GM20000 (cell line): Measurements from ENCODE around the gene ZNF35.

Experiments
- DNase-seq: peaks from one replicate; pipeline ENCODE4 v3.0.0; 2012; ENCODE audit warnings: low spot score
- CTCF ChIP-seq: IDR thresholded peaks from 2 replicates; pipeline ENCODE4 v1.5.1; 2012; ENCODE audit warnings: mild to moderate bottlenecking, control low read depth; ENCODE audit errors: extremely low read depth, missing control alignments

Gene ZNF35

GRCh38 chr3:44643024-44643423 is 5.5 kb upstream of the ZNF35 start:
- no peak for DNase-seq
- TF ChIP-seq CTCF, result no peak

GRCh38 chr3:44647771-44648170 is 761 bp upstream of the ZNF35 start:
- no peak for DNase-seq
- no peak for TF ChIP-seq CTCF

GRCh38 chr3:44649709-44650108 is 1.2 kb downstream of the ZNF35 start:
- DNase-seq, result no peak
- no peak for TF ChIP-seq CTCF

GRCh38 chr3:44654039-44654438 is 5.5 kb downstream of the ZNF35 start:
- TF ChIP-seq CTCF, result no peak
- DNase-seq, result no peak

GRCh38 chr3:44659015-44659414 is 10.5 kb downstream of the ZNF35 start:
- DNase-seq, result no peak
- TF ChIP-seq CTCF, result no peak

GRCh38 chr3:44659434-44659833 is 10.9 kb downstream of the ZNF35 start:
- DNase-seq, result no peak
- TF ChIP-seq CTCF, result no peak

- DNase-seq, result no peak
Observed at GRCh38 chr3:44661189-44661588, 12.7 kb downstream of the ZNF35 start.

More at GRCh38 chr3:44661189-44661588, 12.7 kb downstream of the ZNF35 start:
- TF ChIP-seq CTCF, result no peak
